Panc1 (cell line): Measurements from ENCODE around the gene MST1.

Source experiments
- SIN3A ChIP-seq: IDR thresholded peaks from 2 replicates; pipeline ENCODE4 v1.6.1; 2012; ENCODE audit warnings: low read depth, mild to moderate bottlenecking, low read length, moderate library complexity, borderline replicate concordance; ENCODE audit not compliant: insufficient read depth
- TCF7L2 ChIP-seq: IDR thresholded peaks from 2 replicates; pipeline ENCODE4 v1.6.1; 2011; ENCODE audit warnings: mild to moderate bottlenecking, low read depth, low read length, inconsistent platforms
- TF ChIP-seq, protein P1 (sequence below): fragments of 450-650 bp; IDR thresholded peaks from 2 replicates; pipeline ENCODE4 v1.5.1; 2017; ENCODE audit warnings: mild to moderate bottlenecking

DNA sequence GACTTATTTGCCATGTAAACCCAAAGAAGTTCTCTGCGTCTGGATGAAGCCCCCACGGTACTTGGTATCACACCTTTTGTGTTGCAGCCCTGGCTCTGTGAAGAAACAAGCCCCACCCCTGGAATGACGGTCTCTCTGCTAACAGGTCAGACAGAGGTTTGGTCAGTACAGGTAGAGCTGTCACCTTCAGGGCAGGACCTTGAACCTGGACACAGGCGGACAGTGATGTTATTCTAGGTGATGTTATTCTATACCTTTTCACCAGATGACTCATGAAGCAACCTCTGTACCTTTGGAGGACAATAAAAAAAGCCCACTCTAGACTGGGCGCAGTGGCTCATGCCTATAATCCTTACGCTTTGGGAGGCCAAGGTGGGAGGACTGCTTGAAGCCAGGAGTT, 45.5 kb upstream of the MST1 start:
- TF ChIP-seq, protein P1, sequence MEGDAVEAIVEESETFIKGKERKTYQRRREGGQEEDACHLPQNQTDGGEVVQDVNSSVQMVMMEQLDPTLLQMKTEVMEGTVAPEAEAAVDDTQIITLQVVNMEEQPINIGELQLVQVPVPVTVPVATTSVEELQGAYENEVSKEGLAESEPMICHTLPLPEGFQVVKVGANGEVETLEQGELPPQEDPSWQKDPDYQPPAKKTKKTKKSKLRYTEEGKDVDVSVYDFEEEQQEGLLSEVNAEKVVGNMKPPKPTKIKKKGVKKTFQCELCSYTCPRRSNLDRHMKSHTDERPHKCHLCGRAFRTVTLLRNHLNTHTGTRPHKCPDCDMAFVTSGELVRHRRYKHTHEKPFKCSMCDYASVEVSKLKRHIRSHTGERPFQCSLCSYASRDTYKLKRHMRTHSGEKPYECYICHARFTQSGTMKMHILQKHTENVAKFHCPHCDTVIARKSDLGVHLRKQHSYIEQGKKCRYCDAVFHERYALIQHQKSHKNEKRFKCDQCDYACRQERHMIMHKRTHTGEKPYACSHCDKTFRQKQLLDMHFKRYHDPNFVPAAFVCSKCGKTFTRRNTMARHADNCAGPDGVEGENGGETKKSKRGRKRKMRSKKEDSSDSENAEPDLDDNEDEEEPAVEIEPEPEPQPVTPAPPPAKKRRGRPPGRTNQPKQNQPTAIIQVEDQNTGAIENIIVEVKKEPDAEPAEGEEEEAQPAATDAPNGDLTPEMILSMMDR, result no peak
- TF ChIP-seq TCF7L2, result no peak
- TF ChIP-seq SIN3A, result no peak
